T-helper 2 cell treated with Interferon-gamma antibody and Interleukin-4, amounts not matched to agents 5 μg/mL and 100 μg/mL, for 36 hours (primary cell): ENCODE results near the gene THSD4.
"Not testable (repeated sequence)": the region's sequence is repeated elsewhere in the genome, so short reads cannot be mapped to it uniquely, and the experiment has no call there.

ENCODE experiments used
- DNase-seq: peaks from one replicate; pipeline ENCODE4 v3.0.0; 2021; ENCODE audit warnings: low spot score
- H3K27ac Mint-ChIP-seq: one replicate; pipeline ENCODE4 v1.8.0; 2021; ENCODE audit warnings: mild to moderate bottlenecking, mixed read lengths
- H3K27me3 Mint-ChIP-seq: one replicate; pipeline ENCODE4 v1.8.0; 2021; ENCODE audit warnings: low read depth, mixed read lengths
- H3K36me3 Mint-ChIP-seq: one replicate; pipeline ENCODE4 v1.8.0; 2021; ENCODE audit warnings: low read depth, mixed read lengths
- H3K4me1 Mint-ChIP-seq: one replicate; pipeline ENCODE4 v1.8.0; 2021; ENCODE audit warnings: low read depth, mixed read lengths
- H3K4me3 Mint-ChIP-seq: one replicate; pipeline ENCODE4 v1.8.0; 2022; ENCODE audit warnings: mild to moderate bottlenecking, moderate library complexity, mixed read lengths
- H3K9me3 Mint-ChIP-seq: one replicate; pipeline ENCODE4 v1.8.0; 2021; ENCODE audit warnings: mixed read lengths

Gene THSD4

DNA sequence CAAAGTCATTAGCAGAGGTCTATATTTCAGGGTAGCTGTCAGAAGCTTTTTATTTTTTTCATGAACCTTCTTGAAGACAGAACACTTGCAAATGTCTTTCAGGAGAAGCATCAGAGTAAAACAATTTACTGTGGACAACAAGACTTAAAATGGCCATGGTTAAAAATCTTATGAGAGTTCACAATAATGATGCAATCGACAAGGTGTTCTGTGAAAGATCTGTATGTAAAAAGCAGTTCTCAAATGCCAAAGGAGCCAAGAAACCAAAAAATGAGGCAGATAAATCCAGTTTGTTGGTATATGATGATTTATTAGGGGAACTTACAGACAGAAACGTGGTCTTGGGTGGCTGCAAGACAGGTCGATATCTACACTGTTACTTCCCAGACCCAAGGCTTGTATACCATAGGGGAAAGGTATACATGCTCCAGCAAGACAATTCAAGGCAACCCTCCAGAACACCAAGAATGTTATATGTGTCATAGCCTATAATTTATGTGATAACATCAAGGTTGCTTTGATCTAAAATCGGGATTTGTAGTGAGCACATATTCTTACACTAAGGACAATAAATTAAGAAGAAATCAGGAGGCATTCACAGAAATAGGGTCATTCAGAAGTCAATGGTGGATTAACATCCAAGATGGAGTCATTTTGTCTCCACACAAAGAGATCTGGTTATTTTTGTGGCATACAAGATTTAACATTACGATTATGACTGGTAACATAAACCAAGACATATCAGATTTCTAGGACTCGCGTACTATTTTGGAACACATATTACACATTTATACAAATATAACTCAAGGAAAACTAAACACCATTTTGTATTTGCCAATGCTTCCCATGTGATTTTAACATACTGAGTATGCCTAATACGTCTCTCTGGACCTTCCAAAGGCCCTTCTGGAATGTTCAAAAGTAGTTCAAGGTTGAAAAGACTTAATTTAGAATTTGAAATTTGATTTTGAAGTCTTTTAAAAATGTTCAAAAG lies 316.4 kb downstream of the THSD4 start:
- H3K4me3 Mint-ChIP-seq, result no peak overlapping the region
- DNase-seq, result no peak
- no peak overlapping the region for H3K27ac Mint-ChIP-seq
- no peaks in the 10 kb centered on the region for H3K36me3 Mint-ChIP-seq
- no peaks in the 10 kb centered on the region for H3K9me3 Mint-ChIP-seq
- H3K27me3 Mint-ChIP-seq, result peaks cover 17% of the 10 kb centered on the region
- H3K4me1 Mint-ChIP-seq, result no peaks in the 10 kb centered on the region

DNA sequence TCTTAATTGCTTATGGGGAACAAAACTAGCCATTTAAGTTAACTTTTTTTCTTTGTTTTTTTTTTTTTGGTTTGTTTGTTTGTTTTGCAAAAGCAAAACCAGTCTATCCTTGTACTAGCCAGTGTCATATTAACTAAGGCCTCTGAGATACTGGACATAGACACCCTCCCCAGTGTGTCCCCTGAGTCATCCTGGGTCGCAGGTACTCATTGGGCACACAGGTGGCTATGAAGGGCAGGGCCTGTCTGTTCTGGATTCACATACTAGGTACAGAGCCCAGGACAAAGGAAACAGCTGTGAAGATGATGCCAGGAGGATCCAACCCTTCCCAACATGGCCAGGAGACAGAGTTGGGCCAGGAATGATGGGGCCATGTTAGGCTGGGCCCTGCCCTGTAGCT lies 318.1 kb downstream of the THSD4 start:
- peaks cover 17% of the 10 kb centered on the region for H3K27me3 Mint-ChIP-seq
- no peaks in the 10 kb centered on the region for H3K4me1 Mint-ChIP-seq
- H3K9me3 Mint-ChIP-seq, result no peaks in the 10 kb centered on the region

DNA sequence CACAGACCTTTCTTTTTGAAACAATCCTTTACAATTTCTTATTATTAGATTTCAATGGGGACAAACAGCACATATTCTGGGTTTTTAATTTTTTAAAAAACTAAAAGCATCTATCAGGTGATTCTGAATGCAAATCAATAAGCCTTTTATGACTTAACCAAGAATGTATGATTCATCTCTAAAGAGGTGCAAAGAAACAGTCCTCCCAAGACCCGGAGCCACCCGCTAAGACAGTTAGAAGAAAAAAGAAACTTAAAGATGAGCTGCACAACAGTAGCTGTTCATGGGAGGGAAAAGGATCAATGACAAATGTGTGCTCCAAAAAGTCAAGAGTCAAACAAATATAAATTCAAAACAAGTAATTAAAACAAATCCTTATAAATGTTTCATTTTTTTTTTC lies 319.5 kb downstream of the THSD4 start:
- H3K36me3 Mint-ChIP-seq, result no peaks in the 10 kb centered on the region

More for the DNA sequence above, 318.1 kb downstream of the THSD4 start:
- H3K27ac Mint-ChIP-seq, result no peak overlapping the region
- H3K4me3 Mint-ChIP-seq, result no peak overlapping the region
- DNase-seq, result no peak
- no peaks in the 10 kb centered on the region for H3K36me3 Mint-ChIP-seq

DNA sequence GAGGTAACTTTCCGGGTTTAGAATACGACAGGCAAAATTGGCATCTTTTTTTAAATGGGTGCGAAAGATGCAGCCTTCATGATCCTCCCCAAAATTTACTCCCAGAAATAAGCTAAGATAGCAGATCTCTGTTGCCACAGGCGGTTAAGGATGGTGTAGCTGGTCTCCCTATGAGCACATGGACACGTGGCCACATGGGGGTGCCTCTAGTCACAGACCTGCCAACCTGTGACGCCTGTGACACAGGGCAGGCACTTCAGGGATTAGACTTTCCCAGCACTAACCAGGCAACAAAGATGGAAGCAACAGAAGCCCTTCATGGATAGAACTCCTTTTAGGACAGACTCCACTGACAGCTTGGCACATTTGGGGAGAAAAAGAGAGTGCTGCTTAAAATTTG lies 320.3 kb downstream of the THSD4 start:
- H3K27me3 Mint-ChIP-seq, result peaks cover 13% of the 10 kb centered on the region
- no peaks in the 10 kb centered on the region for H3K36me3 Mint-ChIP-seq
- H3K4me3 Mint-ChIP-seq, result no peak overlapping the region
- H3K27ac Mint-ChIP-seq, result no peak overlapping the region
- no peaks in the 10 kb centered on the region for H3K9me3 Mint-ChIP-seq
- H3K4me1 Mint-ChIP-seq, result no peaks in the 10 kb centered on the region
- no peak for DNase-seq

More for the DNA sequence above, 319.5 kb downstream of the THSD4 start:
- Mint-ChIP-seq H3K4me1 (no peaks in the 10 kb centered on the region), H3K9me3 (no peaks in the 10 kb centered on the region), H3K4me3 (no peak overlapping the region), H3K27me3 (peaks cover 10% of the 10 kb centered on the region), H3K27ac (no peak overlapping the region)
- DNase-seq, result no peak

DNA sequence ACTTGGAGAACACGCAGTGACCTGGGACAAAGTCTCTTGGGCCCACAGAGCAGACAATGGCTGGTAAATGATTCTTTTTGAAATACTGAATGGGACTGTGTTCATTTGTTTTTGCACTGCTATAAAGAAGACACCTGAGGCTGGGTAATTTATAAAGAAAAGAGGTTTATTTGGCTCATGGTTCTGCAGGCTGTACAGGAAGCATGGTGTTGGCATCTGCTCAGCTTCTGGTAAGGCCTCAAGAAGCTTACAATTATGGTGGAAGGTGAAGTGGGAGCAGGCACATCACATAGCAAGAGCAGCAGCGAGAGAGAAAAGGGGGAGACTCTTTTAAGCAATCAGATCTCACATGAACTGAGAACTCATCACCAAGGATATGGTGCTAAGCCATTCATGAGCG lies 321.6 kb downstream of the THSD4 start:
- DNase-seq, result no peak
- Mint-ChIP-seq H3K27ac (no peak overlapping the region), H3K9me3 (no peaks in the 10 kb centered on the region), H3K4me1 (no peaks in the 10 kb centered on the region), H3K4me3 (no peak overlapping the region), H3K27me3 (peaks cover 5% of the 10 kb centered on the region), H3K36me3 (no peaks in the 10 kb centered on the region)

DNA sequence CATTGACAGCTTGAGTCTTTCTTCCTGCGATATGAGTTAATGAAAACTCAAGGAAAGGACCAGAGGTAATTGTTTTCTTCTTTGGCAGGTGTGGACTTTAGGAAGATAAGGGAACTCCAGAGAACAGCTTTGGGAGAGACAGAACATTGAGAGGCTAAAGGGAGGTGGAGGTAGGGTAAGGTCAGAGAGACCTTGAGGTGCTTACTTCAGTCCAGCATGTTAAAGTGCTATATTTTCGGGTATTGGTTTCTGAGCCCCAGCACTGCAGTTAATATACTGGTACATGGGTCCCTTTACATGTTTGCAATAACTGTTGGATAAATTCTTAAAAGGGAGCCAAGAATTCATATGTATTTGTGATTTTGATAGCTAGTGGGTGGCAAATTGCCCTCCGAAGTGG lies 322.1 kb downstream of the THSD4 start:
- Mint-ChIP-seq H3K9me3 (no peaks in the 10 kb centered on the region), H3K4me3 (no peak overlapping the region), H3K27me3 (peaks cover 5% of the 10 kb centered on the region), H3K4me1 (no peaks in the 10 kb centered on the region), H3K36me3 (no peaks in the 10 kb centered on the region), H3K27ac (no peak overlapping the region)
- no peak for DNase-seq

DNA sequence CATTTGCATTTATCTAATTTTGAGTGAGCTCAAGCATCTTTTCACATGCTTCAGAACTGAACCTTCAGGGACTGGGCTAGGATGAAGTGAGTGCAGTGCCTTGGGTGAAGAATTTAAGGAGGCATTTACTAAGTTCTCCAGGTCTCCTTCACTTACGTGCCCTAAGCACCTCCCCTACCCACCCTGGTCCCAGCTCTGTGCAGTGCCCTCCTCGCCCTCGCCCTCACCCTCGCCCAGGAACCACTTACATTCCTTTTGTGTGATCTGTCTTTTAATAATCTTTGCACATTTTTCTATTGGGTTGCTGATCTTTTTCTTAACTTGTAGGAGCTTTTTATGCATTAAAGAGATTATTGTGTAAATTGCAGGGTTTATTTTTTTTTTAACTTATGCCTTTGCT lies 322.6 kb downstream of the THSD4 start:
- no peak overlapping the region for H3K27ac Mint-ChIP-seq
- H3K4me3 Mint-ChIP-seq, result no peak overlapping the region
- no peaks in the 10 kb centered on the region for H3K9me3 Mint-ChIP-seq
- no peaks in the 10 kb centered on the region for H3K4me1 Mint-ChIP-seq
- no peaks in the 10 kb centered on the region for H3K36me3 Mint-ChIP-seq
- no peak for DNase-seq
- H3K27me3 Mint-ChIP-seq, result peaks cover 5% of the 10 kb centered on the region

DNA sequence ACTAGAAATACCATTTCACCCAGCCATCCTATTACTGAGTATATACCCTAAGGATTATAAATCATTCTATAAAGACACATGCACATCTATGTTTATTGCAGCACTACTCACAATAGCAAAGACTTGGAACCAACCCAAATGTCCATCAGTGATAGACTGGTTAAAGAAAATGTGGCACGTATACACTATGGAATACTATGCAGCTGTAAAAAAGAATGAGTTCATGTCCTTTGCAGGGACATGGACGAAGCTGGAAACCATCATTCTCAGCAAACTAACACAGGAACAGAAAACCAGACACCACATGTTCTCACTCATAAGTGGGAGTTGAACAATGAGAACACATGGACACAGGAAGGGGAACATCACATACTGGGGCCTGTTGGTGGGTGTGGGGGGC lies 324.2 kb downstream of the THSD4 start:
- not testable (repeated sequence) for H3K36me3 Mint-ChIP-seq, H3K27me3 Mint-ChIP-seq, H3K27ac Mint-ChIP-seq, DNase-seq, H3K4me1 Mint-ChIP-seq, H3K4me3 Mint-ChIP-seq, H3K9me3 Mint-ChIP-seq

DNA sequence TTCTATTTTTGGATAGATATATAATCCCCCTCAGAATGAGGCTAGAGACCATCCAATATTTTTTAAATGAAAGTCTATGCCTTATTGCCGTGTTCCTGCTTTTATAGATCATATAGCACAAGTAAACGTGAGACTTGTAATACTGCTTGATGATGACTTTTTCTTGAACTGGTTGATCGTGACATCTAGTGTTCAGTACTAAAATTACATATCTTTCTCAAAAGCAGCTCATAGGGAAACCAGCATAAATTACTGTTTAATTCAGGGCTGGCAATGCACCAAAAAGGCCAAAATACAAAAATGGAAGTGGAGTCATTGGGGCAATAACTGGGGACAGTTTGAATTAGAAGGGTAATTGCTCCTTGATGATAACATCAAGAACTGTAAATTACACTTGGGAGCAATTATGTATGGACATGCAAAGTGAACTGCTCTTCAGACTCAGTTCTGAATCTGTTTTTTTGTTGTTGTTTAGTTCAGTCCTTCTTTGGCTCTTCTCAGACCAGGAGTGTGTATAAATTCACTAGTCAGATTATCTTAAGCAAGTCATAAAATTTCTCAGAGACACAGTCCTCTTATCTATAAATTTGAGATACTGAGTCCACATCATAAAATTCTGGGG lies 325.3 kb downstream of the THSD4 start:
- H3K4me1 Mint-ChIP-seq, result no peaks in the 10 kb centered on the region
- no peaks in the 10 kb centered on the region for H3K36me3 Mint-ChIP-seq
- peaks cover 7% of the 10 kb centered on the region for H3K27me3 Mint-ChIP-seq
- DNase-seq, result no peak
- no peak overlapping the region for H3K27ac Mint-ChIP-seq
- H3K9me3 Mint-ChIP-seq, result no peaks in the 10 kb centered on the region
- no peak overlapping the region for H3K4me3 Mint-ChIP-seq

DNA sequence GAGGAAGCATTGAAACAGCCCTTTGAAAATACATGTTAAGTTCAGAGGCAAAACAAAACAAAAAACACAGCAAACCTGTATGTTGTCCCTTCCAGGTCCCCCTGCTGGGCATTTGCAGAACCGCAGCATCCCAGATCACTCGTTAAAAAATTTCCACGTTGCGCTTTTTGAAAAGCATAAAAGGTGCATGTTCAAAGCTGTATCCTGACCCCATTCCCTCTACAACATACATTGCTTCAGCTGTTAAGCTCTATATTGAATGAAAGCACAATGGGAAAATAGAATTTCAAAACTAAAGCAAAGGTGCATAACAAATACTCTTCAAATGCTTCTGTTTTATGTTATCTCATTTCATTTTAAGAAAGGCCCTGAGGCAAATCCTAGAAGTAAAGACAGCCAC lies 328.3 kb downstream of the THSD4 start:
- Mint-ChIP-seq H3K27me3 (peaks cover 7% of the 10 kb centered on the region), H3K4me3 (no peak overlapping the region), H3K27ac (no peak overlapping the region), H3K36me3 (no peaks in the 10 kb centered on the region), H3K4me1 (no peaks in the 10 kb centered on the region), H3K9me3 (no peaks in the 10 kb centered on the region)
- DNase-seq, result peak; percentile 8

DNA sequence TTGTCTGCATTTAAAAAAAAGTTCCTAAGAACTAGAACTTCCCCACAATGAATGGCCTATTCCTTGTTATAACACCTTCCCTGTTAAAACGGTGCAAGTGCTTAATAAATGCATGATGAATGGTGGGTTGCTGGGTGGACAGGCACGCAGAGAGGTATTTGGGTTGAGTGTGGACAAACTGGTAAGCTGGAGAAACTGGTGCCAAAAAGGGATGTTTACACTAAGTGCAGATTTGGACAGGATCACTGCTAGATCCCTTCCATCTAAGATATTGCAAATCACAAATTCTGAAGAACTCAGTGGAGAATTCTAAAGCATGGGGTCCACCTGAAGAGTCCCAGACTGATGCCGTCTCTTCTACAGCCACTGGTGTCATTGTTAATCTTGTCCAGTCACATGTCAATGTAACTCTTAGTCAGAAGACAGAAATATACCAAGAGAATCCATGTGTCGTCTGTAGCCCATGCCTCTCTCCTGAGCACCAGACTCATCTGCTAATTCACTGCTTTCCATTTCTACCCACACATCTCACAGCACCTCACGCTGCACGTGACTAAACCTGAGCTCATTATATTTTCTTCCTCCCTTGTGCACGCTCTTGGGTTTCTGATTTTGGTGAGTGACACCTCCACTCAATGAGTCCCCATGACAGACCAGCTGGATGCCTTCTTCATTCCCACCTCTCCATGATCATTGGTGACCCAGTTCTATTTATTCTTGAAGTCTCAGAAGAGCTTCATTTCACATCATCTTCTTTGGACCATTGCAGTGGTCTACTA lies 328.9 kb downstream of the THSD4 start:
- H3K4me1 Mint-ChIP-seq, result no peaks in the 10 kb centered on the region
- peaks cover 7% of the 10 kb centered on the region for H3K27me3 Mint-ChIP-seq
- no peak overlapping the region for H3K27ac Mint-ChIP-seq
- DNase-seq, result no peak
- H3K9me3 Mint-ChIP-seq, result no peaks in the 10 kb centered on the region
- H3K4me3 Mint-ChIP-seq, result no peak overlapping the region
- no peaks in the 10 kb centered on the region for H3K36me3 Mint-ChIP-seq

DNA sequence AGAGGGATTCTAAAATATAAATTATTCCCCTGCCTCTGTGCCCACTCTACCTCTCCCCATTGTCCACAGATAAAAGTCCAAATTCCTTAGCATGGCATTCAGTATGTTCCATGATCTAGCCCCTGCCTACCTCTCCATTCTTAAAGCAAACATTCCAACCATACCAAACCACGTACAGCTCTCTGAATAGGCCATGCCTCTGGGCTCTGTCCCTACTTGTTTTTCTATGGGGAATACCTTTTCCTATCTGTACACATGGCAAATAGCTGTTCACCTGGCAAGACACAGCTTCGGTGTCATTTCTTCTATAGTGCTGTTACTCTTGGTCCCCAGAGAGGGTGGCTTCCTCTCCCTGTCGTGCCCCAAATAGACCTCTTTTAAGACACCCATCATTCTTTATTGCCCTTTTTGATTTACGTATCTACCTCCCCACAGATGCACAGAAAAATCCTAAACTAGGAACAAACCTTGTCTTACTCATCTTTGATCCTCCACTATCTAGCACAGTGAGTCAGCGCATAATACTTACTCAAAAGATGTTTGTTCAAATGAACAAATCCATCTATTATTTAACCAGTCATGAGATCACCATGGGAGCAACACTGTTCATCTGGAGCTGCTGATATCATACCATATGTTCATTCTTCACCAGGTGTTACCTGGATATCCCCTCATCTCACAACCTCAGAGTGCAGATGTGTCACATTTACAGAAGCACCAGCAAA lies 329.8 kb downstream of the THSD4 start:
- Mint-ChIP-seq H3K27me3 (peaks cover 7% of the 10 kb centered on the region), H3K27ac (no peak overlapping the region), H3K36me3 (no peaks in the 10 kb centered on the region), H3K9me3 (no peaks in the 10 kb centered on the region), H3K4me3 (no peak overlapping the region), H3K4me1 (no peaks in the 10 kb centered on the region)
- no peak for DNase-seq

DNA sequence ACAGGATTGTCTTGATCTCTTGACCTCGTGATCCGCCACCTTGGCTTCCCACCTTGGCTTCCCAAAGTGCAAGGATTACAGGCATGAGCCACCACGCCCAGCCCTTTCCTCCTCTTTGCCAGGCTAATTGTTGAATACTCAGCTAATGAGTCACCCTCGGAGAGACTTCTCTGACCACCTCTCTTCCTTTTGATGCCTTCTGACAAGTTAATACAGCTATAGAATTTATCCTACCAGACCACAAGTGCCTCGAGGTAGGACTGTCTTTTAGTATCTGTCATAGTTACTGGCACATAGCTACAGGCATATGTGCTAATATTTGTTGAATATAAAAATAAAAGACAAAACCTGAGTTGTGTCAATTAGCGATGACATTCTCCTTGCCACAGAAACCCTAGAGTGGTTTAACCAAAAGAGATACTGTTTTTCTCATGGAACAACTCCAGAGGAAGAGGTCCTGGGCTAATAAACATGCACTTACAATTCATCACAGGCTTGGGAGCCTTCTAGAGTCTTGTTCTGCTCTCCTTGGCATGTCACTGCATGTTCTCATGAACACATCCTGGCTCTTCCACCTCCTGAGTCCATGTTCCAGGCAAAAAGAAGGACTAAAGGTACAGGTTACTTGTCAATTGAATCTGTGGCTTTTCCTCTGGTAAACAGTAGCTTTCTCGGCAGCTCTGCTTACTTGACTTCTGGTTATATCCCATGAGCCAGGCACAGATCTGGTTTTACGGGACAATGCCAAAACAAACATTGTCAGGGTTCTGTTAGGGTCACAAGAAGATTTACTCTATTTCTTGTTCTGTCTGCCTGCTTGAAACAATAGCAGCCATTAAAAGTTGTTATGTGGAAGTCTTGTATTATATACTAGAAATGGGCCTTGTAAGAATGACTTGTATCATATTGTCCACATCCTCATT lies 332.3 kb downstream of the THSD4 start:
- H3K27me3 Mint-ChIP-seq, result peaks cover 3% of the 10 kb centered on the region
- H3K4me3 Mint-ChIP-seq, result no peak overlapping the region
- DNase-seq, result no peak
- no peaks in the 10 kb centered on the region for H3K4me1 Mint-ChIP-seq
- H3K36me3 Mint-ChIP-seq, result no peaks in the 10 kb centered on the region
- no peaks in the 10 kb centered on the region for H3K9me3 Mint-ChIP-seq
- no peak overlapping the region for H3K27ac Mint-ChIP-seq
